ENCODE measurements around the gene MYH10.
A peak's percentile ranks its signal among the peaks of the same experiment; 100 is the strongest.

The MYH10 gene

DNA sequence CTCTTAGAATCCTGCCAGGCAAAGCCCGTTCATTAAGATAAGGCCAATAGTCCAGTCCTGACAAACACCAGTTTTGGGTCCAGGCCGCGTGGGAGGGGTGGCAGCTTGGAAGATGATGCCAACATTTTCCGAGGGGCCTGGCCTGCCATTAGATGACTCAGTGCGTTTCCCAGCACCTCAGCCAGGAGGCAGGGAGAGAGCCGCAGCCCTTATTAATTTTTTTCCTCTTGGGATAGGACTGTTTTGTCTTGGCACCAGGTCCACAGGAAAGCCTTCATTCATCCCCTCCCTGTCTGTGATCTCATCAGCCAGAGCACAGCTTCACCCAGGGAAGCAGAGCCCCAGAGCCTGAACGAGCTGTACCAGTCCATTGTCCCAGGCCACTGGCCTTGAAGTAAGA is 199.6 kb downstream of the MYH10 start:
- DNase-seq (ENCODE audit: low spot score): peak; percentile 93
- peak overlapping the region; percentile 44 to 88 for H3K27ac ChIP-seq
- no peak overlapping the region for H3K4me3 ChIP-seq
- TF ChIP-seq, protein P1, sequence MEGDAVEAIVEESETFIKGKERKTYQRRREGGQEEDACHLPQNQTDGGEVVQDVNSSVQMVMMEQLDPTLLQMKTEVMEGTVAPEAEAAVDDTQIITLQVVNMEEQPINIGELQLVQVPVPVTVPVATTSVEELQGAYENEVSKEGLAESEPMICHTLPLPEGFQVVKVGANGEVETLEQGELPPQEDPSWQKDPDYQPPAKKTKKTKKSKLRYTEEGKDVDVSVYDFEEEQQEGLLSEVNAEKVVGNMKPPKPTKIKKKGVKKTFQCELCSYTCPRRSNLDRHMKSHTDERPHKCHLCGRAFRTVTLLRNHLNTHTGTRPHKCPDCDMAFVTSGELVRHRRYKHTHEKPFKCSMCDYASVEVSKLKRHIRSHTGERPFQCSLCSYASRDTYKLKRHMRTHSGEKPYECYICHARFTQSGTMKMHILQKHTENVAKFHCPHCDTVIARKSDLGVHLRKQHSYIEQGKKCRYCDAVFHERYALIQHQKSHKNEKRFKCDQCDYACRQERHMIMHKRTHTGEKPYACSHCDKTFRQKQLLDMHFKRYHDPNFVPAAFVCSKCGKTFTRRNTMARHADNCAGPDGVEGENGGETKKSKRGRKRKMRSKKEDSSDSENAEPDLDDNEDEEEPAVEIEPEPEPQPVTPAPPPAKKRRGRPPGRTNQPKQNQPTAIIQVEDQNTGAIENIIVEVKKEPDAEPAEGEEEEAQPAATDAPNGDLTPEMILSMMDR (IDR thresholded peaks at IDR 0.05): no peak

DNA sequence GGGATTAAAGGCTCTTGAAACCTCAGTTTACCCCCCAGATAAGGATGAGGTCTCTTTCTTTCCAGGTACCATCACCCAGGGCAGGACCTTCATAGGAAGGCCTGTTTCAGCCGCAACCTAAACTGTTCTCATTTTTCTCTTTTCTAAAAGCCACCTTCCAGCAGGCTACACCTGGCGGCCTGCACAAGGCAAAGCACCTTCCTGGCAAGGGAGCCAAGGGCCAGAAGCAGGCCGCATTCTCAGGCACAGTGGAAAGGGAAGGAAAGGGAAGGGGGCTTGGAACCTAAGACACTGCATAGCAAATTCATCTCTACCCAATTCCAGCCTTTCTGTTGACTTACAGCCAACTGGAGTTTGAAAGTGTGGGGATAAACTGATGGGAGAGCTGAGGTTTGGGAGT is 203.7 kb downstream of the MYH10 start:
- DNase-seq (ENCODE audit: low spot score): no peak
- no peak overlapping the region for H3K27ac ChIP-seq
- TF ChIP-seq, protein P1 (IDR thresholded peaks at IDR 0.05): no peak
- no peak overlapping the region for H3K4me3 ChIP-seq

DNA sequence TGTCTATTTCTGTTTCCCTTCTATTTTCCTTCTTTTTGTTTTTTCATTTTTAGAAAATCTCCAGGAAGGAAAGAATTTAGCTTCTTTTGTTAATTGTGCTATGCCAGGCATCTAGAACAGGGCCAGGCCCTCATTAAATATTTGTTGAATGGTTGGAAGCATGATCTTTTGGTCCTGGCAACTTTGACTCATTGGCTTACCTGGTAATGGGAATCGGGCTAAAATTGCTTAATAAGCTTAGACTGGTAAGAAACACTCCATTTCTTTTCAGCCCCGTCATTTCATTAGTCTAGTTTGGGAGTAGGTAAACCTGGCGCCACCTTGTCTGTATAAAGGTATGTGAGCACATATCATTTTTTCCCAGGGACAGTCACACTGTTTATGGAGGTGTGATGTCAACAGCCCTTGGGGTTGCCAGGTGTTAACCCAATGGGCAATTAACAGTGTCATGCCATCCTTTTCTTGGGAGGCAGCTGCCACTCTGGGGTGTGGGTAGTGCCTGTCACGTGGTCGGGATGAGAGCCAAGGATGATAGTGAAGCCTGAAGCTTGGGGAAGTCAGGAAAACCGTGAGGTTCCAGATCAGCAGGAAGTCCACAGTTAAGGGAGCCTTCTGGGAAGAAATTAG is 204.3 kb downstream of the MYH10 start:
- Histone ChIP-seq H3K4me3 (no peak overlapping the region), H3K27ac (no peak overlapping the region)
- DNase-seq (ENCODE audit: low spot score): no peak
- TF ChIP-seq, protein P1 (IDR thresholded peaks at IDR 0.05): no peak
